GM12891 (cell line): ENCODE results near the gene ANK2.

Experiments
- POLR2A ChIP-seq: IDR thresholded peaks from 2 replicates; pipeline ENCODE4 v1.6.1; 2011; ENCODE audit warnings: low read depth, low read length, control low read depth
- POLR2AphosphoS5 ChIP-seq: IDR thresholded peaks from 2 replicates; pipeline ENCODE4 v1.6.1; 2011; ENCODE audit warnings: low read depth, low read length, control low read depth

GRCh38 chr4:113008135-113008534 is 41.3 kb upstream of the ANK2 start:
- no peak for TF ChIP-seq POLR2AphosphoS5
- TF ChIP-seq POLR2A = no peak
